HG03066 (cell line): Measurements from ENCODE around the gene TAS2R20.

ENCODE experiments used
- ATAC-seq: cut with Tn5 transposase; IDR thresholded peaks from one replicate; pipeline ENCODE4 v1.9.1; 2021; ENCODE audit warnings: low read depth; ENCODE audit not compliant: unreplicated experiment

The TAS2R20 gene

DNA sequence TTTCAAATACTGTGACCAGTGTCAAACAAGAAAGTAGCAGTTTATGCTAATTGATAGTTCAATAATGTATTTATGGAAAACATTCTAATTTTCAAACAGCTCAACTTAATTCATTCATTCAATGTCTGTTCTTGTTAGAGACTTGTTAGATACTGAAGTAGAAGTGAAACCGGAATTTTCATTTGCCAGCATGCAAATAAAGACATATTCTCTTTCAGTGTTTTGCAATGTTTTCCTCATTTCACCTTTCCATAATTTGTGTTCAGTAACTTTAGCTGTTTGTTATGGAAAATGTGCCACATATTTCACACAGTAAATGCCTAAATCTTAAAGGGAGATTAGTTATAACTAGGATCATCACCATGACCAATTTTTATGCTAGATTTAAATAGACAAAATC lies 32.6 kb downstream of the TAS2R20 start:
- ATAC-seq: no peak

DNA sequence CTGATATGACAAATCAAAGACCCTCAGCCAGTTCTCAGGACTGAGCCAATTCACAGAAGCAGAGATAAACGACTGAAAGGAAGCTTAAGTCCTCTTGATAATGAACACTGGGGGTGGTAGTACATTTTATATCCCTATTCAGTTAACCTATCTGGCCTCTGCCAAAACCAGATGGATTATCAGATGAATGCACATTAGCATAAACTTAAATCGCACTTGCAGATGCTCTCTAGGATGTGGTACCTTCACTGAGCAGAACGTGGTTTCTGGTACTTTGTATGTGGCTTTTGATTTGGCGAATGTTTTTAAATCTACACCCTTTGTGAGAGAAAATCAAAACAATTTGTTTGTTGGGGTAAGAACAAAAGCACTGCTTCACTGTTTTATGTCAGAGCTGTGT lies 37.9 kb downstream of the TAS2R20 start:
- no peak for ATAC-seq

DNA sequence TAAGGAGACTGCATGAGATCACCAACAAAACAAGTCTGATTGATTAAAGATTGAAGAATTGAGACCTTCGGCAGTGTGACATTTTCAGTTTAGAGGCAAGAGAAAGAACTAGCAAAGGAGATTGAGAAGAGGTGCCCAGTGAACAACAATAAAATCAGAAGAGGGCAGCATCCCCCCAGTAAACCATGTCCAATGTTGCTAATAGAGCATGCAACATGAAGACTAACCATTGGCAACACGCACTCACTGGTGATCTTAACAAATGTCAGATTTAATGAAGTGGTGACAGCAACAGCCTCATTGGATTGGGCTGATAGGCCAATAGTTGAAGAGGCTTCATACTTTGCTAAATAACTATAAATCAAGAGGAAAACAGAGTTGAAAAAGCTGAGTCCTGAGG lies 38.3 kb downstream of the TAS2R20 start:
- no peak for ATAC-seq

DNA sequence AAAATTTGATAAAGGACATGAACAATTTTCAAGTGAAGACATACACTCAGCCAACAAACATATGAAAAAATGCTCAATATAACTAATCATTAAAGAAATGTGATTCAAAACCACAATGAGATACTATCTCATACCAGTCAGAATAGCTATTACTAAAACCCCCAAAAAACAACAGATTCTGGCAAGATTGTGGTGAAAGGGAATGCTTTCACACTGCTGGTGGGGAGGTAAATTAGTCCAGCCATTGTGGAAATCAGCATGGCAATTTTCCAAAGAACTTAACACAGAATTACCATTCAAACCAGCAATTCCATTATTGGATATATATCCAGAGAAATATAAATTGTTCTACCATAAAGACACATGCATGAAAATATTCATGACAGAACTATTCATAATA lies 40.4 kb downstream of the TAS2R20 start:
- no peak for ATAC-seq

DNA sequence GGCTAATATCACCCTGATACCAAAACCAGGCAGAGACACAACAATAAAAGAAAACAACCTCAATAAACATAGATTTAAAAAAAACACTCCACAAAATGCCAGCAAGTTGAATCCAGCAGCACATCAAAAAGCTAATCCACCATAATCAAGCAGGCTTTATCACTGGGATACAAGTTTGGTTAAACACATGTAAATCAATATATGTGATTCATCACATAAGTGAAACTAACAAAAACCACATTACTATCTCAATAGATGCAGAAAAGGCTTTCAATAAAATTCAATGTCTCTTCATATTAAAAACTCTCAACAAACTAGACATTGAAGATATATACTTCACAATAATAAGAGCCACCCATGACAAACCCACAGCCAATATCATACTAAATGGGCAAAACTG lies 42.0 kb downstream of the TAS2R20 start:
- ATAC-seq: no peak

DNA sequence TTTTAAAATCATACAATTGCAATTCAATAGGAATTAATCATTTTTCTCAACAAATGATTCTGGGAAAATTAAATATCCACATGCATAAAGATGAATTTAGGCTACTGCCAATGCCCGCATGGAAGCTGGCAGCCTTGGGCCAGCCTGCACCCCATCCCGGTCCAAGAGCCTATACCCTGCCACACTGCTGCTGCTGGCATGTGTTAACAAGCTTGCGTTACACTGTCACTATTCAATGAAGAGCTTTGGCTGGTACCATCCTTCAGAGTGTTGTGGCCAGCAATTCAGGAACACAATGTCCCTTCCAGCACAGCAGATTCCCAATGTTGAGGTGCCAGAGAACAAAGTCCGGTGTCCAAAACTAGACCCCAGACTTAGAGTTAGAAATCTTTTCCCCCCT lies 45.5 kb downstream of the TAS2R20 start:
- no peak for ATAC-seq
